ENCODE data around the gene LAPTM4A.

Gene LAPTM4A

GRCh38 chr2:20005067-20005627 is 46.3 kb downstream of the LAPTM4A start:
- Mint-ChIP-seq H3K27me3 (ENCODE audit: low read depth) (peaks cover 11% of the 10 kb centered on the region), H3K27ac (no peak overlapping the region), H3K4me3 (no peak overlapping the region)

GRCh38 chr2:20001361-20001863 is 50.0 kb downstream of the LAPTM4A start:
- no peak overlapping the region for H3K4me3 Mint-ChIP-seq

More at GRCh38 chr2:20005067-20005627, 46.3 kb downstream of the LAPTM4A start:
- Mint-ChIP-seq H3K4me1 (no peaks in the 10 kb centered on the region), H3K36me3 (ENCODE audit: low read depth) (no peaks in the 10 kb centered on the region), H3K9me3 (no peaks in the 10 kb centered on the region)
- TF ChIP-seq CTCF (IDR thresholded peaks at IDR 0.05; ENCODE audit: unreplicated experiment in 3 of 3): no peak

GRCh38 chr2:19993731-19994130 is 57.7 kb downstream of the LAPTM4A start:
- no peak overlapping the region for H3K4me3 Mint-ChIP-seq
- H3K27me3 Mint-ChIP-seq (ENCODE audit: low read depth): peaks cover 12% of the 10 kb centered on the region
- TF ChIP-seq CTCF (IDR thresholded peaks at IDR 0.05; ENCODE audit: unreplicated experiment in 3 of 3): no peak
- no peak overlapping the region for H3K27ac Mint-ChIP-seq
- H3K36me3 Mint-ChIP-seq (ENCODE audit: low read depth): no peaks in the 10 kb centered on the region
- peaks cover 13% of the 10 kb centered on the region for H3K4me1 Mint-ChIP-seq
- no peaks in the 10 kb centered on the region for H3K9me3 Mint-ChIP-seq

More at GRCh38 chr2:20001361-20001863, 50.0 kb downstream of the LAPTM4A start:
- Mint-ChIP-seq H3K9me3 (no peaks in the 10 kb centered on the region), H3K27me3 (ENCODE audit: low read depth) (no peaks in the 10 kb centered on the region), H3K4me1 (no peaks in the 10 kb centered on the region), H3K27ac (no peak overlapping the region), H3K36me3 (ENCODE audit: low read depth) (no peaks in the 10 kb centered on the region)
- no peak for TF ChIP-seq CTCF (IDR thresholded peaks at IDR 0.05; ENCODE audit: unreplicated experiment in 3 of 3)

GRCh38 chr2:19991895-19992294 is 59.5 kb downstream of the LAPTM4A start:
- H3K4me3 Mint-ChIP-seq: no peak overlapping the region
- H3K27ac Mint-ChIP-seq: no peak overlapping the region
- H3K27me3 Mint-ChIP-seq (ENCODE audit: low read depth): peaks cover 12% of the 10 kb centered on the region
- TF ChIP-seq CTCF (IDR thresholded peaks at IDR 0.05; ENCODE audit: unreplicated experiment in 3 of 3): no peak
- peaks cover 4% of the 10 kb centered on the region for H3K36me3 Mint-ChIP-seq (ENCODE audit: low read depth)
- peaks cover 22% of the 10 kb centered on the region for H3K4me1 Mint-ChIP-seq
- no peaks in the 10 kb centered on the region for H3K9me3 Mint-ChIP-seq

- TF ChIP-seq CTCF (IDR thresholded peaks at IDR 0.05; ENCODE audit: unreplicated experiment in 3 of 3): no peak
- H3K4me3 Mint-ChIP-seq: peak overlapping the region; percentile 95 to 98 (median 97)
- peaks cover 22% of the 10 kb centered on the region for H3K4me1 Mint-ChIP-seq
- no peaks in the 10 kb centered on the region for H3K9me3 Mint-ChIP-seq
- H3K27me3 Mint-ChIP-seq (ENCODE audit: low read depth): peaks cover 12% of the 10 kb centered on the region
- peaks cover 13% of the 10 kb centered on the region for H3K36me3 Mint-ChIP-seq (ENCODE audit: low read depth)
- H3K27ac Mint-ChIP-seq: no peak overlapping the region
Measured at GRCh38 chr2:19990416-19990728, 61.1 kb downstream of the LAPTM4A start.
